Glomerular endothelial cell (primary cell): ENCODE measurements around the gene AKT1S1. TPM values are rescaled to one million over a fixed set of nuclear protein-coding genes. Genes with fewer than 3 reads are reported as not detected.
"Not testable (repeated sequence)": the region's sequence is repeated elsewhere in the genome, so short reads cannot be mapped to it uniquely, and the experiment has no call there.

Experiments used
- DNase-seq: peaks from one replicate; pipeline ENCODE4 v3.0.0-alpha.2; 2011; ENCODE audit warnings: low read depth, low spot score; ENCODE audit errors: extremely low read depth
- total RNA-seq: library from RNA; depleted of rRNA; stranded (reverse); fragments of >200 nt; gene quantifications from 2 replicates; pipeline ENCODE4 v1.2.3, GENCODE V29; 2015

AKT1S1 gene
- total RNA-seq, 1 donor from 2014 or later: 44.9 TPM

DNA sequence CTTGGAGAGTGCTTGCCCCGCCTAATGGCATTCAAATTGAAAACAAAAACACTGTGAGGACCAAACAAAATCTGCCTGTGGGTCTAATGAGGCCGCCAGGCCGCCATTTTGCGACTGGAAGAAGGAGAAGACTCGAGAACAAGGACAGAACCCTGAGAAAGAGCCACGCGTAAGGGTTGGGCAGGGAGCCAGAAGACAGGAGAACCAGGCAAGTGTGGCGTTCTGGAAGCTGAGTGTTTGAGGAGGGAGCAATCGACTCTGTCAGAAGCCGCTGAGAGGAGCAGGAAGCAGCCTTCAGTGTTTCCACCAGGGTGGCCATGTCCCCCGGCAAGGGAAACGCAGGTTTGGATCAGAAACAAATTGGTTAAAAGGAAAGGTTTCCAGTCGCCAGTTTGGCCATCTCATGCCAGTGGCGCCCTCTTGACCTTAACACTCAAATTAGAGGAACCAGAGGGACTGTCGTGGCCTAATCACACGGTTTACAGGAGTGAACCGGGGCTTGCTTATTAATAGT lies 36.4 kb downstream of the AKT1S1 start:
- DNase-seq: no peak

DNA sequence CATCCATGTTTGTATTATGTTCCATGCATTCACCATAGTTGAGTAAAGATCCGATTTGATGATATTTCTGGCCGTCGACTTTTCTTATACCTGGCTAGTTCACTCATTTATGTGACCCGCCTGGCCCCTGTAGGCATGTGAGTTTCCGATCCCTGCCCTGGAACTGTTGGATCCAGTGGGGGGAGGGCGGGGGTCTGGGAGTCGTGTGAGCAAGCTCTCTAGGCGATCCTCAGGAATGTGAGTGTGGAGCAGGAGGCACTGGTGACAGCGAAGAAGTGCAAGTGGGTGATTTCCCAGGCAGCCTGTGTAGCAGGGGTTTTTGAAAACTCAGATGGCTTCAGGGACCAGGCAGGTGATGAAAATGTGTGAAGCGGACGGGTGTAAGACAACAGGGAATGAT lies 36.8 kb downstream of the AKT1S1 start:
- DNase-seq: no peak

GRCh38 chr19:49839713-49840112 lies 37.4 kb downstream of the AKT1S1 start:
- no peak for DNase-seq

GRCh38 chr19:49838885-49839588 lies 38.1 kb downstream of the AKT1S1 start:
- no peak for DNase-seq

GRCh38 chr19:49837425-49837824 lies 39.7 kb downstream of the AKT1S1 start:
- no peak for DNase-seq

DNA sequence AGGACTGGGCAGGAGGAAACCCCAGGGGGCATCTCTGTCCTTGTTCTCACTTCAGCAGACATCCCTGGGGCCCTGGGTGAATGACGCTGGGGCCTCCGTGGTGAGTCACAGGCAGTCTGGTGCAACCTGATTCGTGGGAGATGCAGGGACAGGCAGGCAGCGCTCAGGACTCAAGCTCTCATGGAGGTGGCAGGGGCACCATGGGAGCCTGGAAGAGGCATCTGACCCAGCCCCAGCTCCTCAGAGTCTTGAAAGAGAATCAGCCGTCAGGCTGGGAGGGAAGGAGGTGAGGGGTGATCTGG lies 40.2 kb downstream of the AKT1S1 start:
- no peak for DNase-seq

DNA sequence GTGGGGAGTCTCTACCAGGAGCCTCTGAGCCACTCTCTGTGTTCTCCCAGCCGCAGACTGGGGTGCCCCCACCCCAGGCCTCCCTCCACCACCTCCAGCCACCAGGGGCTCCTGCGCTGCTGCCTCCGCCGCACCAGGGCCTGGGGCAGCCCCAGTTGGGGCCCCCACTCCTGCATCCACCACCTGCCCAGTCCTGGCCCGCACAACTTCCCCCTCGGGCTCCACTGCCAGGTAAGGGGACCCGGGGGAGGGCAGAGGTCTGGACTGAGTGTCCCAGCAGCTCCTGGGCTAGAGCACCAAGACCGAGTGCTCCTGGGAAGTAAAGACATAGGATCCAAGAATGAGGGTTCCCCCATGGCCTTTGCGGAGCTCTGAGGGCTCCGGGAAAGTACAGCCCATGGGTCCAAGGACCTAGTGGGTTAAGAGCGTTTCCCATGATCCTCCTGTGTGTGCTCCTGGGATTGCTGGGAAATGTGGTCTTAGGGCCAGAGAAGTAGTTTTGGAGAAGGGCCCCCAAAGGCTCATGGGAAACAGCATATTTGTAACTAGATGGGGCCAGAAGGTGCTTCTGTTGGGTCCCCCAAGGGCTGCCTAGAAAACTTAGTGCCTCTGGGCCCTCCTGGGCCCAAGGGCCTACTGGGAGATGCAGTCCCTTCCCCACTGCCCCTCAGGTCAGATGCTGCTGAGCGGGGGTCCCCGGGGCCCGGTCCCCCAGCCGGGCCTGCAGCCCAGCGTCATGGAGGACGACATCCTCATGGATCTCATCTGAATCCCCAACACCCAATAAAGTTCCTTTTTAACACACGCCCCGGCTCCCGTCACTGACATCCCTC lies 40.8 kb downstream of the AKT1S1 start:
- DNase-seq: no peak

GRCh38 chr19:49835562-49835961 lies 41.6 kb downstream of the AKT1S1 start:
- DNase-seq: no peak

DNA sequence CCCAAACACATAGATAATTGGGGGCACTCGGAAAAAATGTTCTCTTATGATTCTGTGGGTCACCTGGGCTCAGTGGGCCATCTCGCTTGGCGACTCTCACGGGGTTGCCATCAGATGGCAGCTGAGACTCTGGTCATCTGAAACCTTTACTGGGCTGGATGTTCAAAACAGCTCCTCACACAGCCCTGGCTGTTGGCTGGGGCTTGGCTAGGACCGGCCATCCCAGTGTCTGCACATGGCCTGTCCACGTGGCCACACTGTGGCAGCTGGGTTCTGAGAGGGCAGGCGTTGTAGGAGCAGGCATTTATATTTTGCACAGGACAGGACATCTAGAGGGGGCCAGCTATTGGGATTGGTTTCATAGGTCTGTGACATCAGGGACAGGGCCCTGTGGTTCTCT lies 43.6 kb downstream of the AKT1S1 start:
- no peak for DNase-seq

DNA sequence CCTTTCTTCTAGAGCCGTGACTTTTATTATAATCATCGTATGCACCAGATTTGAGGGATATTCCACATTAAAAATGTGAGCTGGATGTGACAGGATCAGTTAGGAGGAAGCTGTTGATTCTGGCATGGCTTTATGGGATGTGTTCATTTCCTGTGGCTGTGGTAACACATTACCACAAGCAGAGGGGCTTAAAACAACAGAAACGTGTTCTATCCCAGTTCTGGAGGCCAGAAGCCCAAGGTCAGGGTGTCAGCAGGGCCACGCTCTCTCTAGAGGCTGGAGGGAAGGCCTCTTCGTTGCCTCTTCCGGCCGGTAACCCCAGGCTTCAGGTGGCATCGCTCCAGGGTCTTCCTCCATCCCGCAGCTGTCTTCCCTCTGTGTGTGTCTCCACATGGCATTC lies 44.6 kb downstream of the AKT1S1 start:
- DNase-seq: no peak

- DNase-seq: no peak
Observed at GRCh38 chr19:49831592-49831991, 45.6 kb downstream of the AKT1S1 start.

DNA sequence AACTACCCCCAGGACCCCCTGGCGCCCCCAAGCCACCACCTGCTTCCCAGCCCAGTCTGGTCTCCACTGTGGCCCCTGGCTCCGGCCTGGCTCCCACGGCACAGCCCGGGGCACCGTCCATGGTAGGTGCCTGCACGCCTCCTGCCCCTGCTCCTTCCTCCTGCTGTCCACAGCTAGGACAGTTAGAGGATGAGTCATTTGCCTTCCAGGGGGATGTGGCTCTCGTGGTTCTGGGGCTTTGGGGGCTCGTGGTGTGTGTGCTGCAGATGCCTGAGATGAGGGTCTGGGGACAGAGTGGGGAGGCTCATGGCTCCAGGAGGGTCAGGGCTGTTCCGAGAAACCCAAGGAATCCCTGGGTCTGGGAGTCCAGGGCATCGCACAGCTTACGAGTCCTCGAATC lies 46.4 kb downstream of the AKT1S1 start:
- DNase-seq: no peak

- DNase-seq: no peak
Observed at GRCh38 chr19:49829721-49830120, 47.4 kb downstream of the AKT1S1 start.

- DNase-seq: no peak
Observed at GRCh38 chr19:49829200-49829599, 48.0 kb downstream of the AKT1S1 start.

DNA sequence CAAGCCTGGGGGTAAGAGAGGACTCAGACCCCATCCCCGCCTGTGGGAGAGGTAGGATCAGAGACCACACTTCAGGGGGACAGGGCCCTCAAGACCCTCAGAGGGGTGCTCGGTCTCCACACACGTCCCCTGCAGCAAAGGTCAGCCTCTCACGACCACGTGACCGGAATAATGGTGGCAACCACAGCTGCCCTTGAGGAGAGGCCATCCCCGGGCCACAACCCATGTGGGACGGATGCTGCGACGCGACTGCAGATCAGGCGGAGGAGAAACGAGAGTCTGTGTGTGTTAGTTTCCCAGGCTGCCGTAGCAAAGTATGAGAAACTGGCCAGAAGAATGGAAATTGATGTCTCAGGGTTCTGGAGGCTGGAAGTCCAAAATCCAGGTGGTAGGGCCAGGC lies 50.1 kb downstream of the AKT1S1 start:
- DNase-seq: no peak

GRCh38 chr19:49824662-49825061 lies 52.5 kb downstream of the AKT1S1 start:
- no peak for DNase-seq

- no peak for DNase-seq
Observed at GRCh38 chr19:49823472-49823871, 53.7 kb downstream of the AKT1S1 start.

- DNase-seq: no peak
Observed at GRCh38 chr19:49820125-49820524, 57.0 kb downstream of the AKT1S1 start.

DNA sequence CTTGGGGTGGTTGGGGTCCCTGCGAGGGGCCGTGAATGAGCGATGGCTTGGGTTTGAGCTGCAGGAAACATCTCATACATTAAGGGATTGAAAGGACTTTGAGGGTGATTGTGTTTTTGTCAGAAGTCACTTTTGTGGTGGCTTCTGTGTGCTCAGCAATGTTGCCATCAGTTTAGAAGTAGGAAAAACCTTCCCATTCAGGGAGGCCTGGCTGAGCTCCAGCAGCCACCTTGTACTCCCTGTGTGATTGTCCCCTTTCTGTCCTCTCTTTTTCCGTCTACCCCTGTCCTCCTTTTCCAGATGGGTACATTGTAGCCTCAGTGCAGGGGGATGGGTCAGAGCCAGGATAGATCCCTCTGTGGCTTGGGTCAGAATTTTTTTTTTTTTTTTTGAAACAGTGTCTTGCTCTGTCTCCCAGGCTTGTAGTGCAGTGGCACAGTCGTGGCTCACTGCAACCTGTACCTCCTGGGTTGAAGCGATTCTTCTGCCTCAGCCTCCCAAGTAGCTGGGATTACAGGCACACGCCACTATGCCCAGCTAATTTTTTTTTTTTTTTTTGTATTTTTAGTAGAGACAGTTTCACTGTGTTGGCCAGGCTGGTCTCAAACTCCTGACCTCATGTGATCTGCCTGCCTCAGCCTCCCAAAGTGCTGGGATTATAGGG lies 57.6 kb downstream of the AKT1S1 start:
- not testable (repeated sequence) for DNase-seq
